ENCODE data around the gene STK11IP.

- TF ChIP-seq TAF1 (IDR thresholded peaks at IDR 0.05; ENCODE audit: control insufficient read depth, extremely low read depth, insufficient read depth, low read length, severe bottlenecking) (no peak), POLR2A (conservative IDR thresholded peaks at IDR 0.05) (no peak), NFRKB (IDR thresholded peaks at IDR 0.05; ENCODE audit: low read depth) (no peak), ZBTB40 (IDR thresholded peaks at IDR 0.05) (no peak), ZBTB40 (CRISPR knock-in tag; IDR thresholded peaks at IDR 0.05) (no peak), ZFP1 (CRISPR knock-in tag; IDR thresholded peaks at IDR 0.05) (no peak)
- TF ChIP-seq, protein P1, sequence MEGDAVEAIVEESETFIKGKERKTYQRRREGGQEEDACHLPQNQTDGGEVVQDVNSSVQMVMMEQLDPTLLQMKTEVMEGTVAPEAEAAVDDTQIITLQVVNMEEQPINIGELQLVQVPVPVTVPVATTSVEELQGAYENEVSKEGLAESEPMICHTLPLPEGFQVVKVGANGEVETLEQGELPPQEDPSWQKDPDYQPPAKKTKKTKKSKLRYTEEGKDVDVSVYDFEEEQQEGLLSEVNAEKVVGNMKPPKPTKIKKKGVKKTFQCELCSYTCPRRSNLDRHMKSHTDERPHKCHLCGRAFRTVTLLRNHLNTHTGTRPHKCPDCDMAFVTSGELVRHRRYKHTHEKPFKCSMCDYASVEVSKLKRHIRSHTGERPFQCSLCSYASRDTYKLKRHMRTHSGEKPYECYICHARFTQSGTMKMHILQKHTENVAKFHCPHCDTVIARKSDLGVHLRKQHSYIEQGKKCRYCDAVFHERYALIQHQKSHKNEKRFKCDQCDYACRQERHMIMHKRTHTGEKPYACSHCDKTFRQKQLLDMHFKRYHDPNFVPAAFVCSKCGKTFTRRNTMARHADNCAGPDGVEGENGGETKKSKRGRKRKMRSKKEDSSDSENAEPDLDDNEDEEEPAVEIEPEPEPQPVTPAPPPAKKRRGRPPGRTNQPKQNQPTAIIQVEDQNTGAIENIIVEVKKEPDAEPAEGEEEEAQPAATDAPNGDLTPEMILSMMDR (IDR thresholded peaks at IDR 0.05 in 2 of 3, conservative IDR thresholded peaks at IDR 0.05 in 1 of 3; ENCODE audit: insufficient read depth in 2 of 3, low read depth in 1 of 3, low read length in 3 of 3), result no peak
- TF ChIP-seq, protein P2, sequence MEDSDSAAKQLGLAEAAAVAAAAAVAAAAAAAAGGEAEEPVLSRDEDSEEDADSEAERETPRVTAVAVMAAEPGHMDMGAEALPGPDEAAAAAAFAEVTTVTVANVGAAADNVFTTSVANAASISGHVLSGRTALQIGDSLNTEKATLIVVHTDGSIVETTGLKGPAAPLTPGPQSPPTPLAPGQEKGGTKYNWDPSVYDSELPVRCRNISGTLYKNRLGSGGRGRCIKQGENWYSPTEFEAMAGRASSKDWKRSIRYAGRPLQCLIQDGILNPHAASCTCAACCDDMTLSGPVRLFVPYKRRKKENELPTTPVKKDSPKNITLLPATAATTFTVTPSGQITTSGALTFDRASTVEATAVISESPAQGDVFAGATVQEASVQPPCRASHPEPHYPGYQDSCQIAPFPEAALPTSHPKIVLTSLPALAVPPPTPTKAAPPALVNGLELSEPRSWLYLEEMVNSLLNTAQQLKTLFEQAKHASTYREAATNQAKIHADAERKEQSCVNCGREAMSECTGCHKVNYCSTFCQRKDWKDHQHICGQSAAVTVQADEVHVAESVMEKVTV (CRISPR knock-in tag; IDR thresholded peaks at IDR 0.05), result no peak
Measured at GRCh38 chr2:219548990-219549389, 48.7 kb upstream of the STK11IP start.

Data from K562 (cell line).